B cell (primary cell): ENCODE results near the gene C9orf78. TPM values are rescaled to one million over a fixed set of nuclear protein-coding genes. Genes with fewer than 3 reads are reported as not detected.

Experiments used
- ATAC-seq: fragments of 200-7000 bp; cut with Tn5 transposase; one replicate; pipeline ENCODE4 v1.10.0; 2021; ENCODE audit warnings: low read depth, mild to moderate bottlenecking, moderate number of reproducible peaks, moderate library complexity
- CTCF ChIA-PET: fragments of 350-600 bp; sonication (Branson Sonifier 250); formaldehyde crosslinking; loops from one replicate; lab custom pipeline; 2021; ENCODE audit warnings: antibody characterized with exemption, inconsistent platforms; lab: Charles Lee
- POLR2A ChIA-PET: fragments of 350-600 bp; sonication (Branson Sonifier 250); formaldehyde crosslinking; loops from one replicate; lab custom pipeline; 2021; ENCODE audit warnings: antibody characterized with exemption; lab: Charles Lee
- DNase-seq: peaks from one replicate; pipeline ENCODE4 v3.0.0; 2013
- H2AFZ ChIP-seq: 2 replicates; pipeline ENCODE4 v1.6.1; 2012; ENCODE audit warnings: mild to moderate bottlenecking, low read depth, low read length; ENCODE audit not compliant: insufficient read depth, poor library complexity, severe bottlenecking
- H3K27ac ChIP-seq, 2 donors: 1 replicate in 1 of 2; 2 replicates in 1 of 2; pipeline ENCODE4 v1.5.1; 2012 to 2013; ENCODE audit warnings: low read length in 2 of 2, mild to moderate bottlenecking in 2 of 2, moderate library complexity in 1 of 2
- H3K27me3 ChIP-seq, 4 experiments: fragments of 200-600 bp in 1 of 4; sonication (generic) in 1 of 4; replicated peaks in 1 of 4; 1 replicate in 2 of 4; 2 replicates in 2 of 4; pipeline versions ENCODE4 v1.6.1 to v1.7.0; 2013 to 2016; ENCODE audit warnings: low read length in 3 of 4, mild to moderate bottlenecking in 2 of 4, mixed read lengths in 1 of 4, moderate library complexity in 1 of 4; ENCODE audit not compliant: insufficient read depth in 4 of 4, control insufficient read depth in 3 of 4; ENCODE audit errors: control extremely low read depth in 1 of 4
- H3K36me3 ChIP-seq, 2 experiments: replicated peaks in 1 of 2; 1 replicate in 1 of 2; 2 replicates in 1 of 2; pipeline versions ENCODE4 v1.6.1 to v1.7.1; 2013; ENCODE audit warnings: low read length in 1 of 2; ENCODE audit not compliant: insufficient read depth in 2 of 2, control insufficient read depth in 1 of 2; ENCODE audit errors: control extremely low read depth in 1 of 2, extremely low read depth in 1 of 2
- H3K4me1 ChIP-seq, 2 donors: fragments of 200-600 bp in 1 of 2; sonication (generic) in 1 of 2; 1 replicate in 1 of 2; 2 replicates in 1 of 2; pipeline versions ENCODE4 v1.5.1 to v1.6.1; 2013 to 2017; ENCODE audit warnings: low read length in 2 of 2; ENCODE audit not compliant: control insufficient read depth in 2 of 2, insufficient read depth in 2 of 2
- H3K4me2 ChIP-seq: replicated peaks from 2 replicates; pipeline ENCODE3; 2012; ENCODE audit warnings: mild to moderate bottlenecking, low read depth, low read length; ENCODE audit not compliant: poor library complexity, severe bottlenecking
- H3K4me3 ChIP-seq, 5 experiments: fragments of 200-600 bp in 1 of 5; sonication (generic) in 1 of 5; 1 replicate in 3 of 5; 2 replicates in 2 of 5; pipeline versions ENCODE4 v1.5.1 to v1.7.0; 2011 to 2016; ENCODE audit warnings: low read length in 4 of 5, mild to moderate bottlenecking in 4 of 5, low read depth in 2 of 5, control low read depth in 1 of 5, moderate library complexity in 1 of 5; ENCODE audit not compliant: insufficient read depth in 1 of 5; ENCODE audit errors: control extremely low read depth in 1 of 5, extremely low read depth in 1 of 5
- H3K79me2 ChIP-seq: fragments of 200-600 bp; sonication (generic); one replicate; pipeline ENCODE4 v1.6.0; 2016; ENCODE audit warnings: low read length; ENCODE audit not compliant: control insufficient read depth, insufficient read depth
- H3K9ac ChIP-seq: fragments of 200-600 bp; sonication (generic); 2 replicates; pipeline ENCODE4 v1.6.1; 2017; ENCODE audit warnings: mild to moderate bottlenecking, low read length, moderate library complexity
- H3K9me3 ChIP-seq, 3 donors: one replicate each; pipeline versions ENCODE4 v1.6.1 to v1.7.1; 2013; ENCODE audit warnings: low read length in 2 of 3; ENCODE audit not compliant: control insufficient read depth in 2 of 3, insufficient read depth in 1 of 3; ENCODE audit errors: control extremely low read depth in 1 of 3
- H4K20me1 ChIP-seq: 2 replicates; pipeline ENCODE4 v1.6.0; 2012; ENCODE audit warnings: mild to moderate bottlenecking, low read length; ENCODE audit not compliant: insufficient read depth, control insufficient read depth, poor library complexity, severe bottlenecking
- H3K27ac Mint-ChIP-seq: one replicate; pipeline ENCODE4 v1.8.0; 2021; ENCODE audit warnings: mixed read lengths
- H3K27me3 Mint-ChIP-seq: one replicate; pipeline ENCODE4 v1.8.0; 2021; ENCODE audit warnings: mixed read lengths
- H3K4me1 Mint-ChIP-seq: one replicate; pipeline ENCODE4 v1.8.0; 2021; ENCODE audit warnings: mixed read lengths
- H3K4me3 Mint-ChIP-seq: one replicate; pipeline ENCODE4 v1.8.0; 2021; ENCODE audit warnings: mixed read lengths
- H3K9me3 Mint-ChIP-seq: one replicate; pipeline ENCODE4 v1.8.0; 2022; ENCODE audit warnings: mixed read lengths; ENCODE audit not compliant: insufficient read depth
- CTCF ChIP-seq: fragments of 200-600 bp; IDR thresholded peaks from one replicate; pipeline ENCODE4 v1.8.0; 2022; ENCODE audit warnings: antibody characterized with exemption, mild to moderate bottlenecking
- EZH2 ChIP-seq: IDR thresholded peaks from 2 replicates; pipeline ENCODE4 v1.6.1; 2012; ENCODE audit warnings: borderline replicate concordance, low read depth, mild to moderate bottlenecking, moderate library complexity, low read length; ENCODE audit not compliant: insufficient read depth, poor library complexity, severe bottlenecking
- WGBS: methylation state at CpG from one replicate; pipeline ENCODE4 v1.1.5; 2013; ENCODE audit warnings: missing lambda C conversion rate; ENCODE audit not compliant: insufficient coverage; 5-methylcytosine and 5-hydroxymethylcytosine counted together
- intact Hi-C: fragments of 100-400 bp; cut with micrococcal nuclease; formaldehyde crosslinking; loops from one replicate; pipeline ENCODE4 v1.10.0; 2022
- polyA plus RNA-seq: library from polyadenylated mRNA; depleted of rRNA; stranded (reverse); fragments of >200 nt; gene quantifications from 2 replicates; pipeline ENCODE4 v1.2.3, GENCODE V29; 2012
- total RNA-seq, 2 donors: library from RNA; stranded (reverse); fragments of 120-200 nt in 1 of 2; gene quantifications; 1 replicate in 1 of 2; 2 replicates in 1 of 2; pipeline versions ENCODE4 v1.2.3 to v1.2.4, GENCODE V29; 2013 to 2022

The C9orf78 gene
- total and polyA plus RNA-seq, 2 donors (not counting 1 experiment from before 2014, with no cell fraction given), result 42.8 to 43.6 TPM

- ChIA-PET CTCF (interaction anchor here (1.0 kb wide), 1 partner anchor 284 kb away, joined by 3 read pairs; no protein-coding TSS in a partner anchor), POLR2A (interaction anchor here (1.3 kb wide), 1 partner anchor 12 kb away, joined by 3 read pairs; no protein-coding TSS in a partner anchor)
- peak overlapping the region; percentile 80 for H3K4me2 ChIP-seq
- Mint-ChIP-seq H3K9me3 (no peaks in the 10 kb centered on the region), H3K4me3 (peak overlapping the region; percentile 86), H3K27me3 (no peaks in the 10 kb centered on the region), H3K4me1 (peaks cover 16% of the 10 kb centered on the region), H3K27ac (peak overlapping the region; percentile 32)
- H4K20me1 ChIP-seq, result peaks cover 10% of the 10 kb centered on the region
- TF ChIP-seq CTCF (no peak), EZH2 (no peak)
- peaks cover 27% of the 10 kb centered on the region for H3K79me2 ChIP-seq
- no peak overlapping the region for H2AFZ ChIP-seq
- H3K9me3 ChIP-seq, result no peaks in the 10 kb centered on the region
- H3K4me3 ChIP-seq, result peak overlapping the region in 4 of 5 experiments; percentile 17 to 83 (median 56)
- peak overlapping the region in 1 of 2 donors; percentile 23 for H3K27ac ChIP-seq
- 25% methylated on average over 25 of the region's 26 CpGs for WGBS
- peaks cover 6 to 26% of the 10 kb centered on the region in 2 experiments for H3K36me3 ChIP-seq
- intact Hi-C loops, result loop anchor here (5.0 kb wide), 1 partner anchor 219 kb away; the partner anchor contains the start of gene FNBP1
- no peak for DNase-seq
- H3K27me3 ChIP-seq, result no peaks in the 10 kb centered on the region
- H3K4me1 ChIP-seq, result peaks cover 7 to 8% of the 10 kb centered on the region in 2 donors
- no peak for ATAC-seq
- peak overlapping the region; percentile 86 for H3K9ac ChIP-seq
These were observed 12.1 kb downstream of the C9orf78 start for GRCh38 chr9:129822898-129823541.
